K562 (cell line): ENCODE data around the gene CHCHD6.

Experiments used
- CTCF ChIP-seq, 3 experiments: IDR thresholded peaks in 2 of 3; conservative IDR thresholded peaks in 1 of 3; 2 replicates each; pipeline ENCODE4 v1.5.1; 2011 to 2012; ENCODE audit warnings: low read length in 3 of 3, mild to moderate bottlenecking in 3 of 3, control low read depth in 2 of 3, improper control_type of control experiment in 1 of 3, inconsistent platforms in 1 of 3, low read depth in 1 of 3, mixed read lengths in 1 of 3, moderate library complexity in 1 of 3; ENCODE audit not compliant: insufficient read depth in 2 of 3
- E2F4 ChIP-seq: sonication (generic); formaldehyde crosslinking; IDR thresholded peaks from 2 replicates; pipeline ENCODE4 v1.8.0; 2022; ENCODE audit warnings: mild to moderate bottlenecking, low read depth, missing genetic modification reagents
- GABPA ChIP-seq: fragments of 200-800 bp; sonication (Bioruptor generic); conservative IDR thresholded peaks from 2 replicates; pipeline ENCODE4 v1.6.1; 2016; ENCODE audit warnings: low read depth, missing genetic modification characterization, missing compliant biosample characterization
- GTF2A2 ChIP-seq: IDR thresholded peaks from 2 replicates; pipeline ENCODE4 v1.6.1; 2016; ENCODE audit warnings: mild to moderate bottlenecking, missing genetic modification characterization, missing compliant biosample characterization
- HNRNPK ChIP-seq: fragments of 200-400 bp; formaldehyde crosslinking; IDR thresholded peaks from one replicate; pipeline ENCODE4 v1.6.1; 2018; ENCODE audit warnings: mild to moderate bottlenecking, low read depth, low read length; ENCODE audit not compliant: poor library complexity, severe bottlenecking
- JUN ChIP-seq, 2 experiments: sonication (generic) in 1 of 2; formaldehyde crosslinking in 1 of 2; IDR thresholded peaks; 2 replicates each; pipeline versions ENCODE4 v1.6.1 to v1.8.0; 2012 to 2022; ENCODE audit warnings: borderline replicate concordance in 2 of 2, mild to moderate bottlenecking in 2 of 2, improper control_type of control experiment in 1 of 2, low read depth in 1 of 2, low read length in 1 of 2, missing genetic modification reagents in 1 of 2
- MAFF ChIP-seq: IDR thresholded peaks from 2 replicates; pipeline ENCODE4 v1.6.1; 2012; ENCODE audit warnings: low read length, improper control_type of control experiment
- RCOR1 ChIP-seq, 2 experiments: IDR thresholded peaks; 2 replicates each; pipeline ENCODE4 v1.6.1; 2012; ENCODE audit warnings: low read depth in 2 of 2, low read length in 2 of 2, borderline replicate concordance in 1 of 2, improper control_type of control experiment in 1 of 2
- TF ChIP-seq, protein P1 (sequence below): sonication (generic); formaldehyde crosslinking; IDR thresholded peaks from 2 replicates; pipeline ENCODE4 v1.8.1; 2022; ENCODE audit warnings: missing genetic modification reagents

DNA sequence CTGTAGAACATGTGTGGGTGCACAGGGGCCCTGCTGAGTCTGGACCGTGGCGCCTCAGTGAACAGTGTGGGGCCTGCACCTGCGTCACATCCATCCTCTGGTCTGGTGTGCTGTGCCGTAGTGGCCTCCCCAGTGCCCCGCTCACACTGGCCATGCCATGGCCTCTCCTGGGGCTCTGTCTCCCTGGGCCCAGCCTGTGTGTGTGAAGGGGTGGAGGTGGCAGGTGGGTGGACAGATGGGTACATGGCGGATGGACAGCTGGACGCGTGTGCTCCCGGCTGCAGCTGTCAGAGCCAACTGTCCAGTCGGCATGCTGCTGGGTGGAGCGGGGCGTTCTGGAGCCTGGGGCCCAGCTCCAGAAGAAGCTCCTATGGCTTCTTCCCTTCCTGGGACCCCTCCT is 296.7 kb downstream of the CHCHD6 start:
- TF ChIP-seq GABPA (tag) (no peak), GTF2A2 (tag) (no peak), HNRNPK (no peak), CTCF (IDR thresholded peaks at IDR 0.05 in 2 of 3, conservative IDR thresholded peaks at IDR 0.05 in 1 of 3; ENCODE audit: insufficient read depth in 2 of 3, low read depth in 1 of 3, low read length in 3 of 3) (no peak), MAFF (no peak), RCOR1 (IDR thresholded peaks at IDR 0.05; ENCODE audit: borderline replicate concordance in 1 of 2, low read depth in 2 of 2, low read length in 2 of 2) (no peak), JUN (IDR thresholded peaks at IDR 0.05; ENCODE audit: borderline replicate concordance, low read depth, low read length) (no peak), JUN (CRISPR knock-in tag; IDR thresholded peaks at IDR 0.05; ENCODE audit: borderline replicate concordance) (no peak), E2F4 (CRISPR knock-in tag) (no peak)
- TF ChIP-seq, protein P1, sequence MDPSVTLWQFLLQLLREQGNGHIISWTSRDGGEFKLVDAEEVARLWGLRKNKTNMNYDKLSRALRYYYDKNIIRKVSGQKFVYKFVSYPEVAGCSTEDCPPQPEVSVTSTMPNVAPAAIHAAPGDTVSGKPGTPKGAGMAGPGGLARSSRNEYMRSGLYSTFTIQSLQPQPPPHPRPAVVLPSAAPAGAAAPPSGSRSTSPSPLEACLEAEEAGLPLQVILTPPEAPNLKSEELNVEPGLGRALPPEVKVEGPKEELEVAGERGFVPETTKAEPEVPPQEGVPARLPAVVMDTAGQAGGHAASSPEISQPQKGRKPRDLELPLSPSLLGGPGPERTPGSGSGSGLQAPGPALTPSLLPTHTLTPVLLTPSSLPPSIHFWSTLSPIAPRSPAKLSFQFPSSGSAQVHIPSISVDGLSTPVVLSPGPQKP = no peak
